ENCODE measurements around the gene SORBS2. TPM values are rescaled to one million over a fixed set of nuclear protein-coding genes. Genes with fewer than 3 reads are reported as not detected.

Gene SORBS2
- total RNA-seq, 1 experiment from 2014 or later, result 8.4 TPM

- no peak for TF ChIP-seq POLR2AphosphoS5 (IDR thresholded peaks at IDR 0.05; ENCODE audit: low read depth, low read length)
- TF ChIP-seq TCF7L2 (IDR thresholded peaks at IDR 0.05; ENCODE audit: low read depth, low read length), result no peak
- TF ChIP-seq CTCF (IDR thresholded peaks at IDR 0.05), result no peak
- no peak for TF ChIP-seq REST (IDR thresholded peaks at IDR 0.05; ENCODE audit: insufficient read depth in 1 of 2, low read depth in 2 of 2, low read length in 1 of 2)
- no peak for TF ChIP-seq SIN3A (IDR thresholded peaks at IDR 0.05; ENCODE audit: borderline replicate concordance, insufficient read depth, low read depth, low read length)
- no peak for DNase-seq (ENCODE audit: low read depth, low spot score)
- POLR2A ChIA-PET, result no interaction called here
- Histone ChIP-seq H3K4me1 (ENCODE audit: control insufficient read depth, insufficient read depth, low read length) (no peaks in the 10 kb centered on the region), H3K27ac (ENCODE audit: low read length) (no peak overlapping the region), H3K27me3 (ENCODE audit: control insufficient read depth, insufficient read depth, low read length) (no peaks in the 10 kb centered on the region; the same call in 1 of the 2 replicates), H3K9me3 (ENCODE audit: control insufficient read depth, insufficient read depth, low read depth, low read length) (no peaks in the 10 kb centered on the region), H3K36me3 (ENCODE audit: control insufficient read depth, insufficient read depth, low read length) (no peaks in the 10 kb centered on the region), H3K4me3 (ENCODE audit: low read depth in 2 of 2, low read length in 2 of 2) (no peak overlapping the region)
- no peak for ATAC-seq
- intact Hi-C loops (cut with micrococcal nuclease; ENCODE audit: unreplicated experiment) (no loop called here), in situ Hi-C loops (cut with HindIII; ENCODE audit: low pct_unique_long_range_greater_than_20kb, low sequenced_read_pairs) (no loop called here)
- CTCF ChIA-PET, result no interaction called here
- no TSS peak for BruUV-seq (replicated peaks)
These were observed 88.2 kb downstream of the SORBS2 start for GRCh38 chr4:185723631-185724260.

- Histone ChIP-seq H3K9me3 (ENCODE audit: control insufficient read depth, insufficient read depth, low read depth, low read length) (no peaks in the 10 kb centered on the region), H3K27me3 (ENCODE audit: control insufficient read depth, insufficient read depth, low read length) (no peaks in the 10 kb centered on the region), H3K36me3 (ENCODE audit: control insufficient read depth, insufficient read depth, low read length) (no peaks in the 10 kb centered on the region), H3K4me1 (ENCODE audit: control insufficient read depth, insufficient read depth, low read length) (no peaks in the 10 kb centered on the region), H3K27ac (ENCODE audit: low read length) (no peak overlapping the region), H3K4me3 (ENCODE audit: low read depth in 2 of 2, low read length in 2 of 2) (no peak overlapping the region)
- ATAC-seq (no peak), DNase-seq (ENCODE audit: low read depth, low spot score) (no peak)
- BruUV-seq (replicated peaks), result no TSS peak
- CTCF ChIA-PET, result no interaction called here
- in situ Hi-C loops (cut with HindIII; ENCODE audit: low pct_unique_long_range_greater_than_20kb, low sequenced_read_pairs), result no loop called here
- POLR2A ChIA-PET, result no interaction called here
- TF ChIP-seq POLR2AphosphoS5 (IDR thresholded peaks at IDR 0.05; ENCODE audit: low read depth, low read length) (no peak), CTCF (IDR thresholded peaks at IDR 0.05) (no peak), TCF7L2 (IDR thresholded peaks at IDR 0.05; ENCODE audit: low read depth, low read length) (no peak), REST (IDR thresholded peaks at IDR 0.05; ENCODE audit: insufficient read depth in 1 of 2, low read depth in 2 of 2, low read length in 1 of 2) (no peak), SIN3A (IDR thresholded peaks at IDR 0.05; ENCODE audit: borderline replicate concordance, insufficient read depth, low read depth, low read length) (no peak)
- intact Hi-C loops (cut with micrococcal nuclease; ENCODE audit: unreplicated experiment), result no loop called here
These were observed 90.0 kb downstream of the SORBS2 start for GRCh38 chr4:185722029-185722316.
